ENCODE measurements around the gene COX5A. TPM values are rescaled to one million over a fixed set of nuclear protein-coding genes. Genes with fewer than 3 reads are reported as not detected.

COX5A gene
- total RNA-seq, 1 experiment from 2014 or later = 307 TPM

GRCh38 chr15:74964794-74965193, 26.9 kb upstream of the COX5A start:
- H3K9ac ChIP-seq (ENCODE audit: low read length) = no peak overlapping the region
- ChIA-PET CTCF (no interaction called here), RAD21 (ENCODE audit: low non-redundant PET in 1 of 2, low total read pairs in 2 of 2, uncharacterized antibody in 2 of 2, unreplicated experiment in 2 of 2) (no interaction called here), POLR2A (no interaction called here)
- H3K27me3 ChIP-seq (ENCODE audit: insufficient read depth, low read length) = no peaks in the 10 kb centered on the region
- peaks cover 0 to 12% of the 10 kb centered on the region in 2 experiments; a peak in 3 of 4 replicates for H3K4me1 ChIP-seq (ENCODE audit: control insufficient read depth in 1 of 2, insufficient read depth in 2 of 2, low read length in 2 of 2)
- BruUV-seq (replicated peaks) = no TSS peak
- no peak overlapping the region for H2AFZ ChIP-seq (ENCODE audit: low read depth, low read length, poor library complexity, severe bottlenecking)
- intact Hi-C loops (cut with micrococcal nuclease) = no loop called here
- H3K79me2 ChIP-seq (ENCODE audit: insufficient read depth, low read length) = no peaks in the 10 kb centered on the region
- no peak overlapping the region for H3K4me2 ChIP-seq (ENCODE audit: low read length)
- no peak overlapping the region for H3K4me3 ChIP-seq (replicated peaks in 1 of 2; ENCODE audit: low read depth in 1 of 2, low read length in 2 of 2)
- H3K9me2 ChIP-seq (ENCODE audit: insufficient read depth) = no peaks in the 10 kb centered on the region
- TF ChIP-seq CTCF (IDR thresholded peaks at IDR 0.05 in 2 of 3, conservative IDR thresholded peaks at IDR 0.05 in 1 of 3; ENCODE audit: borderline replicate concordance in 1 of 3, insufficient read depth in 1 of 3, low read depth in 2 of 3, low read length in 2 of 3) = no peak
- TF ChIP-seq CBX3 (IDR thresholded peaks at IDR 0.05; ENCODE audit: low read depth) = no peak
- no peak for TF ChIP-seq POLR2AphosphoS5 (IDR thresholded peaks at IDR 0.05; ENCODE audit: low read depth, low read length)
- no peak for TF ChIP-seq CEBPB (IDR thresholded peaks at IDR 0.05; ENCODE audit: low read depth)
- no peak for TF ChIP-seq RAD21 (IDR thresholded peaks at IDR 0.05; ENCODE audit: low read depth)
- TF ChIP-seq FOSL1 (IDR thresholded peaks at IDR 0.05; ENCODE audit: low read depth) = no peak
- TF ChIP-seq EZH2 (IDR thresholded peaks at IDR 0.05) = no peak
- TF ChIP-seq TCF7L2 (IDR thresholded peaks at IDR 0.05; ENCODE audit: borderline replicate concordance, extremely low read depth, insufficient read depth, insufficient read length) = no peak
- TF ChIP-seq SIN3A (IDR thresholded peaks at IDR 0.05; ENCODE audit: low read depth) = no peak
- no peak for TF ChIP-seq ELF1 (IDR thresholded peaks at IDR 0.05; ENCODE audit: borderline replicate concordance, low read depth)
- no peaks in the 10 kb centered on the region for H3K9me3 ChIP-seq (ENCODE audit: control insufficient read depth in 1 of 2, insufficient read depth in 1 of 2, low read depth in 1 of 2, low read length in 2 of 2)
- no peak overlapping the region for H3K27ac ChIP-seq (ENCODE audit: low read depth, low read length)
- H4K20me1 ChIP-seq (ENCODE audit: insufficient read depth) = no peaks in the 10 kb centered on the region
- H3K36me3 ChIP-seq (ENCODE audit: control insufficient read depth in 1 of 2, insufficient read depth in 2 of 2, low read length in 2 of 2) = no peaks in the 10 kb centered on the region
- DNase-seq (ENCODE audit: low read depth, low spot score) = no peak
- ATAC-seq = no peak
